ENCODE results near the gene KIR3DL1.
"Not testable (repeated sequence)": the region's sequence is repeated elsewhere in the genome, so short reads cannot be mapped to it uniquely, and the experiment has no call there.

GRCh38 chr19:54772666-54773065 is 43.6 kb upstream of the KIR3DL1 start:
- not testable (repeated sequence) for TF ChIP-seq CTCF, EZH2phosphoT487, EZH2 (IDR thresholded peaks at IDR 0.05)
